OCI-LY7 (cell line): ENCODE measurements around the gene LTB. TPM values are rescaled to one million over a fixed set of nuclear protein-coding genes. Genes with fewer than 3 reads are reported as not detected.

Experiments used
- BruUV-seq: library from RNA; stranded (reverse); fragments of 400-500 nt; replicated peaks from 2 replicates; lab custom pipeline; 2021; lab: Mats Ljungman, UMichigan
- CTCF ChIA-PET: fragments of 300-600 bp; sonication (Branson Sonifier 250); formaldehyde crosslinking; loops from one replicate; lab custom pipeline; 2022; ENCODE audit warnings: antibody characterized with exemption; ENCODE audit not compliant: unreplicated experiment; lab: Charles Lee
- POLR2A ChIA-PET: fragments of 300-600 bp; sonication (Branson Sonifier 250); formaldehyde crosslinking; loops from one replicate; lab custom pipeline; 2022; ENCODE audit warnings: antibody characterized with exemption; lab: Charles Lee
- DNase-seq: peaks from one replicate; pipeline ENCODE4 v3.0.0-alpha.2; 2015; ENCODE audit warnings: low spot score
- H2AFZ ChIP-seq: fragments of 200-600 bp; sonication (generic), shearing (Covaris generic); 2 replicates; pipeline ENCODE4 v1.6.1; 2014; ENCODE audit warnings: mild to moderate bottlenecking, antibody characterized with exemption, low read length, moderate library complexity
- H3K27ac ChIP-seq: fragments of 200-600 bp; sonication (generic); 2 replicates; pipeline ENCODE4 v1.5.1; 2014; ENCODE audit warnings: mixed run types, low read depth, mild to moderate bottlenecking, moderate library complexity, low read length, inconsistent platforms; ENCODE audit not compliant: poor library complexity, severe bottlenecking
- H3K36me3 ChIP-seq: fragments of 200-600 bp; sonication (generic); 2 replicates; pipeline ENCODE4 v1.6.1; 2014; ENCODE audit warnings: mild to moderate bottlenecking, antibody characterized with exemption, low read length, moderate library complexity, mixed read lengths; ENCODE audit not compliant: insufficient read depth
- H3K4me1 ChIP-seq: fragments of 200-600 bp; sonication (generic); 2 replicates; pipeline ENCODE4 v1.5.1; 2014; ENCODE audit warnings: mild to moderate bottlenecking, low read length; ENCODE audit not compliant: insufficient read depth, poor library complexity, severe bottlenecking
- H3K4me2 ChIP-seq: fragments of 200-600 bp; sonication (generic); 2 replicates; pipeline ENCODE4 v1.6.1; 2014; ENCODE audit warnings: mild to moderate bottlenecking, low read length
- H3K4me3 ChIP-seq: fragments of 200-600 bp; sonication (generic); 2 replicates; pipeline ENCODE4 v1.5.1; 2014; ENCODE audit warnings: mild to moderate bottlenecking, low read depth, low read length; ENCODE audit not compliant: poor library complexity, severe bottlenecking
- H3K79me2 ChIP-seq: fragments of 200-600 bp; sonication (generic); 2 replicates; pipeline ENCODE4 v1.6.1; 2016; ENCODE audit warnings: low read depth, mild to moderate bottlenecking, low read length, moderate library complexity, mixed read lengths; ENCODE audit not compliant: insufficient read depth
- H3K9me2 ChIP-seq: fragments of 200-600 bp; sonication (generic); 2 replicates; pipeline ENCODE4 v1.6.1; 2016; ENCODE audit warnings: mild to moderate bottlenecking, low read length, mixed read lengths; ENCODE audit not compliant: insufficient read depth
- H3K9me3 ChIP-seq: fragments of 200-600 bp; sonication (generic); 2 replicates; pipeline ENCODE4 v1.6.1; 2014; ENCODE audit warnings: mild to moderate bottlenecking, mixed run types, low read length, mixed read lengths
- H4K20me1 ChIP-seq: fragments of 200-600 bp; sonication (generic); 2 replicates; pipeline ENCODE4 v1.6.1; 2014; ENCODE audit warnings: mild to moderate bottlenecking, antibody characterized with exemption, low read length, moderate library complexity, mixed read lengths; ENCODE audit not compliant: insufficient read depth
- CTCF ChIP-seq: fragments of 200-600 bp; sonication (generic); conservative IDR thresholded peaks from 2 replicates; pipeline ENCODE4 v1.5.1; 2014; ENCODE audit warnings: mild to moderate bottlenecking, antibody characterized with exemption, low read length, moderate library complexity, mixed read lengths
- EZH2phosphoT487 ChIP-seq: fragments of 200-600 bp; sonication (generic); IDR thresholded peaks from 2 replicates; pipeline ENCODE4 v1.6.1; 2018; ENCODE audit warnings: low read depth, borderline replicate concordance, mild to moderate bottlenecking, mixed run types, antibody characterized with exemption, low read length, moderate library complexity, mixed read lengths
- intact Hi-C: fragments of 100-400 bp; cut with micrococcal nuclease; formaldehyde crosslinking; loops from one replicate; pipeline ENCODE4 v1.10.0; 2022; ENCODE audit not compliant: unreplicated experiment
- total RNA-seq, 2 experiments: library from RNA; depleted of rRNA in 1 of 2; stranded (reverse); fragments of >200 nt in 1 of 2; shearing (Covaris generic) in 1 of 2; gene quantifications; 2 replicates each; pipeline ENCODE4 v1.2.3, GENCODE V29; 2014 to 2022

The LTB gene
- total RNA-seq, 2 experiments from 2014 or later = 36.5 to 36.9 TPM

DNA sequence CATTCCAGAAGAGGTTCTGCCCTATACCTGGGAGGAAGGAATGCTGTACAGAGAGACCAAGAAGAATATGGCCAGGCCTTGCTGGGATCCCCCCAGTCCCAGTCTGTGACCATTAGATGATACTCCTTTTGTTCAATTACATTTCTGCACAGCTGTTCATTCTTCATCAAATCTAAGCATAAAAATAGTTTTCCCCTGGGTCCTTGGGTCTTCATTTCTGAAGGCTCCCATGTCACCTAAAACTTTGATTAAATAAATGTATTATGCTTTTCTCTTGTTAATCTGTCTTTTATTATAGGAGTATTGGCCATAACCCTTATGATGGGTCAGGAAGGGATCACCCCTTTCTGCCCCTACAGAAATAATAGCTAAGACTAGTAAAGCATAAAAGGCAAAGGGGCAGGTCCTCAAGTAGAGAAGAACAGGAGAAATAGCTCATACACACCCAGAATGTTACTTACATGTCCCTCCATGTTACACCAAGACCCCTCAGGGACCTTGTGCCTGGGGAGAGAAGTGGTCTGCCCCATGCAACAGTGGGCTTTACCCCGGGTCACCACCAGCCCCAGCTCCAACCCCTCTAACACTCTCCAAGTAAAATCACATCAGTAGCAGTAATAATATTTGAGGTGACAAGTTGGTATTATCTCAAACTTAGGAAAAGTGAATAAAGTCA, 12.2 kb downstream of the LTB start:
- H3K27ac ChIP-seq = peak overlapping the region; percentile 75
- no peaks in the 10 kb centered on the region for H4K20me1 ChIP-seq
- CTCF ChIA-PET = interaction anchor here (0.6 to 0.7 kb wide), 2 partner anchors 12 to 19 kb away, joined by 3 read pairs; no protein-coding TSS in a partner anchor
- peak overlapping the region; percentile 68 for H3K4me3 ChIP-seq
- BruUV-seq = TSS peak; percentile 33
- H3K9me3 ChIP-seq = no peaks in the 10 kb centered on the region
- POLR2A ChIA-PET = interaction anchor here (0.6 to 3.3 kb wide), 9 partner anchors 10 to 25 kb away, joined by 3 to 19 read pairs (median 4); partner anchors contain the start of gene LST1
- H2AFZ ChIP-seq = no peak overlapping the region
- H3K36me3 ChIP-seq = no peaks in the 10 kb centered on the region
- intact Hi-C loops = no loop called here
- H3K79me2 ChIP-seq = peaks cover 10% of the 10 kb centered on the region; the same call in 1 of the 2 replicates
- peak overlapping the region; percentile 82 for H3K4me2 ChIP-seq
- peaks cover 79% of the 10 kb centered on the region for H3K4me1 ChIP-seq
- H3K9me2 ChIP-seq = no peaks in the 10 kb centered on the region
- no peak for TF ChIP-seq CTCF
- no peak for TF ChIP-seq EZH2phosphoT487
- DNase-seq = no peak

- BruUV-seq = no TSS peak
- TF ChIP-seq CTCF (no peak), EZH2phosphoT487 (no peak)
- Histone ChIP-seq H3K4me1 (peaks cover 66% of the 10 kb centered on the region), H4K20me1 (no peaks in the 10 kb centered on the region), H3K4me2 (peak overlapping the region; percentile 82), H3K79me2 (peaks cover 10% of the 10 kb centered on the region; the same call in 1 of the 2 replicates), H3K36me3 (no peaks in the 10 kb centered on the region), H3K27ac (peak overlapping the region; percentile 75), H2AFZ (0 out of 2 replicates have a peak overlapping the region, but pooled peaks have one; percentile 2), H3K9me3 (no peaks in the 10 kb centered on the region), H3K4me3 (peak overlapping the region; percentile 27), H3K9me2 (no peaks in the 10 kb centered on the region)
- ChIA-PET CTCF (no interaction called here), POLR2A (interaction anchor here (0.6 to 1.9 kb wide), 6 partner anchors 9 to 45 kb away, joined by 3 to 9 read pairs (median 4); partner anchors contain the start of gene LTB)
- intact Hi-C loops = loop anchor here (1.0 kb wide), 1 partner anchor 8 kb away; no protein-coding TSS in a partner anchor
- DNase-seq = peak; percentile 76
Observed at GRCh38 chr6:31568537-31568961, 13.7 kb downstream of the LTB start.
